GM21360 (cell line): ENCODE measurements around the gene EMC7.
"Not testable (repeated sequence)": the region's sequence is repeated elsewhere in the genome, so short reads cannot be mapped to it uniquely, and the experiment has no call there.

Experiments
- ATAC-seq: cut with Tn5 transposase; IDR thresholded peaks from one replicate; pipeline ENCODE4 v1.9.1; 2021; ENCODE audit warnings: mild to moderate bottlenecking, moderate library complexity; ENCODE audit not compliant: unreplicated experiment

EMC7 gene

GRCh38 chr15:34099914-34100313 lies 1.7 kb downstream of the EMC7 start:
- no peak for ATAC-seq

DNA sequence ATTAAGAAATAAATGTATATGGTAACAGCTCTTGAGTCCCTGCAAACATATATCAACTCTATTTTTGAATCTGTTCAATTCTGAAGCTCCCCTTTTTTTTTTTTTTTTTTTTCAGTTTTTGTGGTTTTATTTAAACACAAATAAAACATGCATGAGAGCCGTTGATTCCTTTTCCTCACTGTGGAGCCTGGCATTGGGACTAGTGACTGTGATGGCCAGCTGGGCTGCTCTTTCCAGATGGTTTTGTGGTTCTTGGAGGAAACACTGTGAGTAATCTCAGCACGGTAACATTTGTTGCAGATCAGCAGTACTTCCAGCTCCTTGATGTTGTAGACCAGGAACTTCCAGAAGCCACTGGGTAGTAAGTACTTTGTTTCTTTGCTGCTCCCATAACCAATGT lies 15.9 kb downstream of the EMC7 start:
- ATAC-seq: no peak

- ATAC-seq: no peak
Observed at GRCh38 chr15:34084086-34084485, 17.6 kb downstream of the EMC7 start.

DNA sequence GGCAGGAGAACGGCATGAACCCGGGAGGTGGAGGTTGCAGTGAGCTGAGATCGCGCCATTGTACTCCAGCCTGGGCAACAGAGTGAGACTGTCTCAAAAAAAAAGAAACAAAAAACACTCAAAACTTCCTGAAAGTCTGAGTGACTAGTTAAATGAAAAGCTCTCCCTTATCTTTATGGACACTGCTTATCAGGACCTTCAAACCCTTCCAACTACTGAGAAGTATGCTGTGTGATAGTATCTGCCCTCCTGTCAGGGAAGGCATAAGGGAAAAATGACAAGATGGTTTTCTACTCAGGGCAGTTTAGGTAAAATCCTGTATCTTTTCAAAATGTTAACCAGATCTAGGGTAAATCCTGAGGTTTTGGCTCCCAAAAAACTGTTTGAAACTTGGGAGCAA lies 21.8 kb downstream of the EMC7 start:
- no peak for ATAC-seq

GRCh38 chr15:34078900-34079299 lies 22.8 kb downstream of the EMC7 start:
- ATAC-seq: no peak

DNA sequence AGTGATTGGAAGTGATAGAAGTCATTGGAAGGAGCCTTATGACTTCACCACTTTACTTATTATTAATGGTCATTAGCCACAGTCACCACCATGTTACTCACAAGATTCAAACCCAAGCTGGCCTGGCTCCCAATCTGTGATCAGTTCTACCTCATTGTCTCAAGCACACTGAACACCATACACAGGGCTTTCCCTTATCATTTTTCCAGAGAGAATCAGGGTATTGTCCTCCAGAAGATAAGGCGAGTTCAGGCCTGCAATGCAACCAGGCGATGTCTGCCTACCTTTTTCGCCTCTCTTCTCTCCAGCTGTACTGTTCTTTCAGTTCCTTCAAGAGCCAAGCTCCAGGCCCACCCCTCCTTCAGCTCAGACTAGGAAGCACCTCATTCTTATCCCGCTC lies 24.9 kb downstream of the EMC7 start:
- ATAC-seq: no peak

- ATAC-seq: no peak
Observed at GRCh38 chr15:34070003-34070402, 31.7 kb downstream of the EMC7 start.

DNA sequence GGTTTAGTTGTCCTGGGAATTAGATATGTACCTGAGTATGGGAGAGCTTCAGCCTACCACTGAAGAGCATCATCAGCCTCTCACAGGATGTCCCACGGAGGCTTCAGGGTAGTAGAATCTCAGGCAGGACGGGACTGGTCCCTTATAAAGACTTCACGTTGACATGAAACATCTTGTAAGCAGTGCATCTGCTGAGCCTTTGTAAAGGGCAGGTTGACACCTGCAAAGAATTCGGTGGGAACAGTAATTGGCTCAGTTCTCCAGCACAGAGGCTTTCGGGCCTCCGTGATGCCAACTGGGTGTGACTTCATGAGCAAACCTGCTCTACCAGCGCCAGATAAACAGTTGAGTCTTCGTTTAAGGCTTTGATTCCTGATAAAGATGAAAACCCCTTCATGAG lies 35.7 kb downstream of the EMC7 start:
- no peak for ATAC-seq

DNA sequence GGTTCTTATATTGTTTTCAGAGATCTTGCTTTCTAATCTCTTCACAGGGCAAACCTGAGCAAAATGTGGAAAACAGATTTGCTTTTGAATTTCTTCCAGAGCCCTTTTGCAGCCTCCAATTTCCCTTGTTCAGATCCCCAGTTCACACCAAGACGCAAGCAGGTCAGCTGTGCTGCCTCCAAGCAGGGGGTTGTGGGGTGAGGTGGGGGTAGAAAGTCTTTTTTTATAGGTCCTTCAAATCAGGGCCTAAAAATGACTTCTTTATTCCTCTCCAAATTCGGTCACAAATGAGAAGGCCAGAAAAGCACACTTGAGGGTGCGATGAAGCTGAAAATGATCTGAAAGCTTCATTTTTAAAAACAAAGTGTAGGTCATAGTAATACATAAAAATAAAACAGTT lies 36.4 kb downstream of the EMC7 start:
- ATAC-seq: no peak

DNA sequence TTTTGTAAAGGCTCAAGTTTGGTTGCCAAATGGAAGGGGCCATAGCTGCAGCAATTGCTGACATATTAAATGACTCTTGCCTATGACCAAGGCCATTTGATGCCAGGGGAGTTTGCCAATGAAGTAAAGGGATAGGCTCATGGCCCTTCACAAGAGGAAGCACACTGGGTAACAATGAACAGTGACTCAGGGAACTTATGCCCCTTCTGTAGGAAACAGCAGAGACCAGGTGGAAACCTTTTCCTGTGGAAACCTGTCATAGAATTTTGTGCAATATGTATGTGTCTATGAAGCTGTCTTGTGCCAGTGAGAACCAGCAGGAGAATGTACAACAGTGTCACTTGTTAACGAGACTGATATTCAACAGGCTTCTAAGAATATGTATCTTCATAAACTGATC lies 37.2 kb downstream of the EMC7 start:
- ATAC-seq: no peak

GRCh38 chr15:34059946-34060345 lies 41.7 kb downstream of the EMC7 start:
- no peak for ATAC-seq

- no peak for ATAC-seq
Observed at GRCh38 chr15:34059476-34059875, 42.2 kb downstream of the EMC7 start.

GRCh38 chr15:34056911-34057310 lies 44.8 kb downstream of the EMC7 start:
- no peak for ATAC-seq

DNA sequence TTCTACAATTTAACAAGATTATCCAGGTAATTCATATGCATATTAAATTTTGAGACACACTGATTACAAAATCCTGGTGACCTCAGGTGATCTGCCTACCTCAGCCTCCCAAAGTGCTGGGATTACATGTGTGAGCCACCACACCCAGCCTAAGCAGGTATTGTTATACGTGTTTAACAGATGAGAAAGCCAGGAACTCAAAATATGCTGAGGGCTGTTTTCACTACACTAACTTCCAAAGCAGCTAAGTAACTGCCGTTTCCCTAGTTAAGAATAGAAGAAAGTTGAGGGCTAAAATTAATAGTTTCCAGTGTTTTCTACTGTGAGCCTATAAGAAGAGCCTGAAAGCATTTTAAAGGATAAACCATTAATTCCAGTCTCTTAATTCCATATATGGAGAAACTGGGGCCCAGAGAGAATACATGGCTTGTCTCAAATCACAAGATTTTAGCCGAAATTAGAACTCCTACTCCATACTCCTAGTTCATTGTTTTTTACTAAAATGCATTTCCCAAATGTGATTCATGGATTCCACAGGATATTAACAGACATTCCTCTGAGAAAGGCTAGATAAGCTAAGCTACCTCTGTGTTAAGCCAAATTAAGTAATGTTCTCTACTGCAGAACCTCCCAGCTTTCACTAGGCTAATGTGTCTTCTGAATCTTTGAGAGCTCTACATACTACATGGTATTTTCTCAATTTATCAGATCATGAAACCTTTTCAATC lies 45.6 kb downstream of the EMC7 start:
- no peak for ATAC-seq

- no peak for ATAC-seq
Observed at GRCh38 chr15:34054081-34054707, 47.5 kb downstream of the EMC7 start.

DNA sequence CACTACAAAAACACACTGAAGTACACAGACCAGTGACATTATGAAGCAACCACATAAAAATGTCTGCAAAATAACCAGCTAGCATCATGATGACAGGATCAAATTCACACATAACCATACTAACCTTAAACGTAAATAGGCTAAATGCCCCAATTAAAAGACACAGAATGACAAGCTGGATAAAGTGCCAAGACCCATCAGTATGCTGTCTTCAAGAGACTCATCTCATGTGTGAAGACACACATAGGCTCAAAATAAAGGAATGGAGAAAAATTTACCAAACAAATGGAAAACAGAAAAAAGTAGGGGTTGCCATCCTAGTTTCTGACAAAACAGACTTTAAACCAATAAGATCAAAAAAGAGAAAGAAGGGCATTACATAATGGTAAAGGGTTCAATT lies 51.3 kb downstream of the EMC7 start:
- ATAC-seq: not testable (repeated sequence)

- ATAC-seq: no peak
Observed at GRCh38 chr15:34049112-34049511, 52.5 kb downstream of the EMC7 start.

DNA sequence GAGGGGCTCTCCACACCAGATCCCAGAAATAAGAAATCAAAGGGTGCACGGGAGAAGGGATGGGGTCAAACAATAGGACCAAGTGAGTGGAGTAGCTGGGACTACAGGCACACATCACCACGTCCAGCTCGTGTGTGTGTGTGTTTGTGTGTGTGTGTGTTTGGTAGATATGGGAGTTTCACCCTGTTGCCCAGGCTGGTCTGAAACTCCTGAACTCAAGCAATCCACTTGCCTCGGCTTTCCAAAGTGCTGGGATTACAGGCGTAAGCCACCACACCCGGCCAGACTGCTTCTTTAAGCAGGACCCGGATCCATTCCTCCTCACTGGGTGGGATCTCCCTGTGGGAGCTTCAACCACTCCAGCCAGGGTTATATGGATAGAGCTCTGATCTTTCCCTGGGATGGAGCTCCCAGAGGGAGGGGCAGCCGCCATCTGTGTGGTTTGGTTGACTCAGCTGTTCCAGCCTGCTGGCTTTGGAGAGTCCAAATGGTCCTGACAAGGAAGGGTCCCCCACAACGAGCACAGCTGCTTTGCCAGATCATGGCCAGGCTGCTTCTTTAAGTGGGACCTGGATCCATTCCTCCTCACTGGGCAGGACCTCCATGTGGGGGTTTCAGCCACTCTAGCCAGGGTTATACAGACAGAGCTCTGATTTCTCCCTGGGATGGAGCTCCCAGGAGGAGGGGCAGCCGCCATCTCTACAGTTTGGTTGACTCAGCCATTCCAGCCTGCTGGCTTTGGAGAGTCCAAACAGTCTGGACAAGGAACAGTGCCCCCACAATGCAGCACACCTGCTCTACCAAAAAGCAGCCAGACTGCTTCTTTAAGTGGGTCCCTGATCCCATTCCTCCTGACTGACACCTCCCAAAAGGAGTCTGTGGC lies 53.5 kb downstream of the EMC7 start:
- ATAC-seq: no peak

DNA sequence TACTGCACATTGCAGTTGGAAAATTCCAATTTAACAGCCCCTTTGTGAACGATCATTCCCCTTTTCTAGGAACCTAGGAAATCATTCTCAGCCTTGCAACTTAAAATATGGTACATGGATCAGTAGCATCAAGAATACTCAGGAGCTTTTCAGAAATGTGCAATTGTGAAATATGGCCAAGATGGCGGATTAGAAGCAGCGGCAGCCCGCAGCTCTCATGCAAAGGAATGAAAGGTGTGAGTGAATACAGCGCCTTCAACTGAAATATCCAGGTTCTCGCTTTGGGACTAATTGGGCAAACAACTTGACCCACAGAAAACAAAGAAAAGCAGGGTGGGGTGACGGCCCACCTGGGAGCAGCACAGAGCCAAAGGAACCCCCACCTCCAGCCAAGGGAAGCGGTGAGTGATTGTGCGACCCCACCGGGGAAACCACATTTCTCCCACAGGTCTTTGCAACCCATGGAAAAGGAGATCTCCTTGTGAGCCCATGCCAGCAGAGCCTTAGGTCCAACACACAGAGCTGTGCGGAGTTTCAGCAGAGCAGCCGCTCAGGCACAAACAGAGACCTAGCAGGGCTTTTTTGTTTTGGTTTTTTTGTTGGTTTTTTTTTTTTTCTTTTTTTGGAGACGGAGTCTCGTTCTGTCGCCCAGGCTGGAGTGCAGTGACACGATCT lies 55.1 kb downstream of the EMC7 start:
- ATAC-seq: no peak

DNA sequence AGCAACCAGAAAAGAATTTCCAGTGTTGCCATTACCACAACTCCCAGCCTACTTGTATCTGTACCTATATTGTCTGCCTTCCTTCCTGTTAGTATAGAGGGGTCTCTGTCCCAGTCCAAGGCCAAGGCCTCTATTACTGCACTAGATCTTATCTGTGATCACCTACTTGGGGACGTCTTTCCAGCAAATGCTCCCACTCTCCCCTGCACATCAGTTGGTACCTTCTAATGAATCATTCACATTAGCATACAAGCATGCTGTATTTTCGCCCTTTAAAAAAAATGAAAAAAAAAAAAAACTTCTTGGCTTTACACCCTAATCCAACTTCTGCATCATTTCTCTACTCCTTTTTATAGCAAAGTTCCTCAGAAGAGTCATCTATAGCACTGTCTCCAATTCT lies 57.8 kb downstream of the EMC7 start:
- no peak for ATAC-seq

- no peak for ATAC-seq
Observed at GRCh38 chr15:34043391-34043790, 58.3 kb downstream of the EMC7 start.
